IMR-90 (cell line): ENCODE measurements around the gene TUBG2. TPM values are rescaled to one million over a fixed set of nuclear protein-coding genes. Genes with fewer than 3 reads are reported as not detected.

Experiments
- CEBPB ChIP-seq: IDR thresholded peaks from 2 replicates; pipeline ENCODE4 v1.6.1; 2012; ENCODE audit warnings: low read depth, low read length, improper control_type of control experiment
- CTCF ChIP-seq: conservative IDR thresholded peaks from 2 replicates; pipeline ENCODE4 v1.5.1; 2012; ENCODE audit warnings: mild to moderate bottlenecking, low read depth, low read length, improper control_type of control experiment
- polyA plus RNA-seq, 3 experiments: library from polyadenylated mRNA; depleted of rRNA; stranded (reverse); fragments of >200 nt; gene quantifications; 2 replicates each; pipeline ENCODE4 v1.2.3, GENCODE V29; 2012; ENCODE audit warnings: low replicate concordance in 1 of 3
- total RNA-seq: library from RNA; depleted of rRNA; stranded (reverse); fragments of >200 nt; gene quantifications from 2 replicates; pipeline ENCODE4 v1.2.3, GENCODE V29; 2012

Gene TUBG2
- total and polyA plus RNA-seq, 2 of the 4 experiments (the other 2 are of a cell fraction): 3.6 to 24.6 TPM

GRCh38 chr17:42677012-42677857 is 18.2 kb downstream of the TUBG2 start (continued):
- TF ChIP-seq CTCF (no peak), CEBPB (peak; percentile 98)
